ENCODE results near the gene FGD6.

The FGD6 gene

DNA sequence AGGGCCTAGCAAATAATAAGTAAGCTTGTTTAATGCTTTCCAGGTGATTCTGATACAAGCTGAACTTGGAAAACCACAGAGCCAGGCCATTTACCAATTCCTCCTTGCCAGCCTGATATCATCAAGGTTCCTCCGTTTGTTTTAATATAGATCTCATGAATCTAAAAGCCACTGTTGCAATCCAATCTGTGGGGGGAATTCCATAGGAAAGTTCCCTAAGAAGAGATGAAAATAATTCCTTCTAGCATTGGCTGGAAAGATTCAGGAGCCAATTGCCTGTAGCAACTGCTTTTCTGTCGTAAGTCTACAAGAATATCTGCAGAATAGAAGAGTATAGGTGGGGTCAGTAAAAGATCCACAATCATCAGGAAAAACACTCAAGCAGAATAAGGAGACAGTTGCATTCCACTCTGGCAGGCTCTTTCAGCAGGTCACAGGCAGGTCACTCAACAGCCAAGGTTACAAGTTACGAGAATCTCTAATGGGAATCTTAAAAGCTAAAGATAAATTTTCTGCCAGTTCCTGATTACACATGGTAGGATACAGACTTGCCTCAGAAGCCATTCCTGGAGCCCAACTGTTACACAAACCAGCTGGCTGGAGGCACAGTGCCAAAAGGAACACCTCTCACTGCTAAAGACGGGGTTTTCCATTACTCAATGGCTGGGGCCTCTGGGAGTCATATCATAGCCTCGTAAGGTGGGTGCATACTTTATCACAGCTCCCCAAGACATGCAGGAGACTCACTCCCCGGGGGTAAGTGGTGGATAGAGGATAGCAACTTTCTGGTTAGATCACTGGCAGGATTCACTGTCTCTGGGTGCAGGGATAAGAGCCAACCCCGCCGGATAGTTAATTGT, 43.6 kb downstream of the FGD6 start:
- Histone ChIP-seq H3K27me3 (ENCODE audit: control insufficient read depth in 1 of 2, insufficient read depth in 2 of 2, low read length in 2 of 2) (no peaks in the 10 kb centered on the region), H3K36me3 (ENCODE audit: insufficient read depth, low read length) (no peaks in the 10 kb centered on the region), H3K4me3 (ENCODE audit: low read depth in 1 of 2, low read length in 2 of 2) (no peak overlapping the region), H3K9me3 (ENCODE audit: low read length) (no peaks in the 10 kb centered on the region), H3K9ac (ENCODE audit: low read length) (no peak overlapping the region), H3K4me1 (ENCODE audit: insufficient read depth, low read length) (peaks cover 24% of the 10 kb centered on the region), H3K27ac (ENCODE audit: low read depth, low read length) (peak overlapping the region; percentile 75)

DNA sequence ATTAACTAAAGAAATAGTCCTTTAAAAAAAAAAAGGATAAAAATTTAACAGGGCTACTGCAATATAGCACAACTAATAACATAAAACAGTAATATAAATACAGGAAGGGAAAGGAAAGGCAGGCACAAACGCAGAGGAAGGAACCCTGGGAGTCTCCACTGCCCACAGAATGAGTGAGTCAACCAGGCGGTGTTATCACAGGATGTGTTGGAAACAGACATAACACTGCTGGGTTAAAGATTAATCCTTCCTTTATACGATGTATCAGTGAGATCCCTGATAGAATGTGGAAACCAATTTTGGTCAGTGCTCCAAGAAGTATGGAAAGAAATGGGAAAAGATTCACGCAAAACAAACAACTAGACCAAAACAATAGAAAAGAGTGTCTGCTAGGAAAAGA, 47.9 kb downstream of the FGD6 start:
- Histone ChIP-seq H3K4me3 (ENCODE audit: low read depth in 1 of 2, low read length in 2 of 2) (no peak overlapping the region), H3K27me3 (ENCODE audit: control insufficient read depth in 1 of 2, insufficient read depth in 2 of 2, low read length in 2 of 2) (no peaks in the 10 kb centered on the region), H3K9ac (ENCODE audit: low read length) (no peak overlapping the region), H3K27ac (ENCODE audit: low read depth, low read length) (no peak overlapping the region), H3K9me3 (ENCODE audit: low read length) (no peaks in the 10 kb centered on the region), H3K36me3 (ENCODE audit: insufficient read depth, low read length) (no peaks in the 10 kb centered on the region), H3K4me1 (ENCODE audit: insufficient read depth, low read length) (peaks cover 24% of the 10 kb centered on the region)

DNA sequence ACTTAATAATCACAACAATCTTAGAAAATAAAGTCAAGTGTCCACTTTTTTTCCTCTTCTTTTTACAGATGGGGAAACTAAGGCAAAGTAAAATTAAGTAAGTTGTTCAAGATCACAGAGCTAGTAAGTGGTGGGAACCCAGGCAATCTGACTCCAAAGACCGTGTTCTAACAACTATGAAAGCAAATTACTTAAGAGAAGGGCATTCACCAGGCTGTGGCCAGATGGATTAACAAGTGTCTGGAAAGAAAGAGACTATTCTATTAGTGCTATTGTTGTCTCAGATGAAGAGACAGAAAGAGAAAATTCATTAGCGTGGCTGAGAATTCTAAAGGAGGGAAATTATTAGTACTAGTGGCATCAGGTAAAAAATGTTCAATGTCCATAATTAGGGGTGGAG, 48.5 kb downstream of the FGD6 start:
- no peaks in the 10 kb centered on the region for H3K36me3 ChIP-seq (ENCODE audit: insufficient read depth, low read length)

DNA sequence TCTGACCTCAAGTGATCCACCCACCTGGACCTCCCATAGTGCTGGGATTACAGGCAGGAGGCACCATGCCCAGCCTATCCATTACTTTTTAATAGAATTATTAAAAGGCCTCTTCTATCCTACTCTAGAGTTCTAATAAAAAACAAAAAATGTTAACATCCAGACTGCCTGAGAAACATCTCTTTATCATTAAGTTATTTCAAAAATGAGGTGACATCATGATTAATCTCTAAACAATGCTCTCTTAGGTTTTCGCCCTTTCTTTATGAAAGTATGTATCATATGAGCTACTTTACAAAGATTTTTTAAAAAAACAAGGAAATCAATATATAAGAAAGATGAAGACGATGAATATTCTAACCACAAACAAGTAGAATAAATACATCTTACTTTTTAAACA, 52.6 kb downstream of the FGD6 start:
- H3K9ac ChIP-seq (ENCODE audit: low read length) = no peak overlapping the region
- H3K27ac ChIP-seq (ENCODE audit: low read depth, low read length) = no peak overlapping the region
- H3K4me3 ChIP-seq (ENCODE audit: low read depth in 1 of 2, low read length in 2 of 2) = no peak overlapping the region

More for the DNA sequence above, 48.5 kb downstream of the FGD6 start:
- Histone ChIP-seq H3K9me3 (ENCODE audit: low read length) (no peaks in the 10 kb centered on the region), H3K27ac (ENCODE audit: low read depth, low read length) (no peak overlapping the region), H3K4me1 (ENCODE audit: insufficient read depth, low read length) (peaks cover 17% of the 10 kb centered on the region), H3K9ac (ENCODE audit: low read length) (no peak overlapping the region), H3K27me3 (ENCODE audit: control insufficient read depth in 1 of 2, insufficient read depth in 2 of 2, low read length in 2 of 2) (no peaks in the 10 kb centered on the region), H3K4me3 (ENCODE audit: low read depth in 1 of 2, low read length in 2 of 2) (no peak overlapping the region)

DNA sequence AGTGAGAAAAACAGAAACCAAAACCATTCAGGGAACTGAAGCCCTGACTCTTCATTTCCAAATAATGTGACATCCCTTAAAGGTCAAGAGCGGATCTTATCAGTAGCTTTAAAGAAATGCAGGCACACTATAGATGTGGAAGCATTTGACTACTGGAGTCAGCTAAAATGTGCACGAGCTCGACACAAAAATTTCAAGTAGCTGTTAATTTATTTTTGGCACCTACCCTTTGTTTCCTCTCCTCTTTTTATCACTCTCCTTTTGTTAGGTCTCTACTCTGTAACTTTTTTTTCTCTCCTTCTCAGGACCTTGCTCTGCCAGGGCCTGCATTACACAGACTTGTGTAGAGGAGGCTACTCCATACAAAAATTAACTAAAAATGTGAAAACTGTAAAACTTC, 58.3 kb downstream of the FGD6 start:
- H3K9ac ChIP-seq (ENCODE audit: low read length) = no peak overlapping the region
- no peaks in the 10 kb centered on the region for H3K27me3 ChIP-seq (ENCODE audit: control insufficient read depth in 1 of 2, insufficient read depth in 2 of 2, low read length in 2 of 2)
- no peaks in the 10 kb centered on the region for H3K9me3 ChIP-seq (ENCODE audit: low read length)
- H3K36me3 ChIP-seq (ENCODE audit: insufficient read depth, low read length) = no peaks in the 10 kb centered on the region
- peaks cover 22% of the 10 kb centered on the region for H3K4me1 ChIP-seq (ENCODE audit: insufficient read depth, low read length)
- H3K4me3 ChIP-seq (ENCODE audit: low read depth in 1 of 2, low read length in 2 of 2) = no peak overlapping the region
- no peak overlapping the region for H3K27ac ChIP-seq (ENCODE audit: low read depth, low read length)

More for the DNA sequence above, 52.6 kb downstream of the FGD6 start:
- Histone ChIP-seq H3K9me3 (ENCODE audit: low read length) (no peaks in the 10 kb centered on the region), H3K27me3 (ENCODE audit: control insufficient read depth in 1 of 2, insufficient read depth in 2 of 2, low read length in 2 of 2) (no peaks in the 10 kb centered on the region), H3K4me1 (ENCODE audit: insufficient read depth, low read length) (peaks cover 14% of the 10 kb centered on the region), H3K36me3 (ENCODE audit: insufficient read depth, low read length) (no peaks in the 10 kb centered on the region)

DNA sequence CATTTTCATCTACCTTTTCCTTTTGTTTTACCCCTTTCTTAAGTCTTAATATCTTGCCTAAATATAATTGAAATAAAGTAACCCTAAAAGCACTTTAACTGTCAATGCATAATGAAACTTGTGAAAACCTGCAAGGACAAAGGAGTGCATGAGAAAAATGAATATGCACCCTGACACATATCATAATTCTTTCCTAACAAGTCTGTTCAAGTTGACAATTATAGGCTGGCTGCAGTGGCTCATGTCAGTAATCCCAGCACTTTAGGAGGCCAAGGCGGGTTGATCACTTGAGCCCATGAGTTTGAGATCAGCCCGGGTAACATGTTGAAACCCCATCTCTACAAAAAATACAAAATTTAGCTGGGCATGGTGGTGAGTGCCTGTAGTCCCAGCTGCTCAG, 65.4 kb downstream of the FGD6 start:
- Histone ChIP-seq H3K27ac (ENCODE audit: low read depth, low read length) (no peak overlapping the region), H3K36me3 (ENCODE audit: insufficient read depth, low read length) (no peaks in the 10 kb centered on the region), H3K4me1 (ENCODE audit: insufficient read depth, low read length) (no peaks in the 10 kb centered on the region), H3K9ac (ENCODE audit: low read length) (no peak overlapping the region), H3K27me3 (ENCODE audit: control insufficient read depth in 1 of 2, insufficient read depth in 2 of 2, low read length in 2 of 2) (no peaks in the 10 kb centered on the region), H3K4me3 (ENCODE audit: low read depth in 1 of 2, low read length in 2 of 2) (no peak overlapping the region), H3K9me3 (ENCODE audit: low read length) (no peaks in the 10 kb centered on the region)

DNA sequence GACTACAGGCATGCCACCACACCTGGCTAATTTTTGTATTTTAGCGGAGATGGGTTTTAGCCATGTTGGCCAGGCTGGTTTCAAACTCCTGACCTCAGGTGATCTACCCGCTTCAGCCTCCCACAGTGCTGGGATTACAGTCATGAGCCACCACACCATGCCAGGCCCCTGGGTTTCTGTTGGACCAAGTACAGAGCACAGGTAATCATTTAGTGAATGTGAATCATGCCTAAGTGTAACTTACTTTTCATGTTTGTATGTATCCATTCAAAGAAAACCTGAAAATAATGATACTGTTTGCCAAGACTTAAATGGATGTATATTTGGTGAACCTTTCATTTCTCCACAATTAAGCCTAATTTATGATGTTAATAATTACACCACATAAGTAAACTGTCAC, 65.9 kb downstream of the FGD6 start:
- Histone ChIP-seq H3K27ac (ENCODE audit: low read depth, low read length) (no peak overlapping the region), H3K9me3 (ENCODE audit: low read length) (no peaks in the 10 kb centered on the region), H3K4me1 (ENCODE audit: insufficient read depth, low read length) (no peaks in the 10 kb centered on the region), H3K27me3 (ENCODE audit: control insufficient read depth in 1 of 2, insufficient read depth in 2 of 2, low read length in 2 of 2) (no peaks in the 10 kb centered on the region), H3K4me3 (ENCODE audit: low read depth in 1 of 2, low read length in 2 of 2) (no peak overlapping the region), H3K36me3 (ENCODE audit: insufficient read depth, low read length) (no peaks in the 10 kb centered on the region), H3K9ac (ENCODE audit: low read length) (no peak overlapping the region)

DNA sequence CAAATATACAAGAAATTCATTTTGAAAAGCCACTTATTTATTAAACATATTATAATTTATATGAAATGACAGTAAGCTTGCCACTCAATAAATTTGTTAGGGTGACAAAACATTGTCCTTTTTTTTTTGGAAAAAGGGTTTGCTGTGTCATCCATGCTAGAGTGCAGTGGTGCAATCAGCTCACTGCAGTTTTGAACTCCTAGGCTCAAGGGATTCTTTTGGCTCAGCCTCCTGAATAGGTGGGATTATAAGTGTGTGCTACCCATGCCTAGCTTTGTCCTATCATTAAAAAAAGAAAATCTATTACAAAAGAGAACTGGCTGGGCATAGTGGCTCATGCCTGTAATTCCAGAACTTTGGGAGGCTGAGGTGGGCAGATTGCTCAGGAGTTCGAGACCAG, 66.8 kb downstream of the FGD6 start:
- Histone ChIP-seq H3K4me1 (ENCODE audit: insufficient read depth, low read length) (no peaks in the 10 kb centered on the region), H3K27me3 (ENCODE audit: control insufficient read depth in 1 of 2, insufficient read depth in 2 of 2, low read length in 2 of 2) (no peaks in the 10 kb centered on the region), H3K27ac (ENCODE audit: low read depth, low read length) (no peak overlapping the region)

DNA sequence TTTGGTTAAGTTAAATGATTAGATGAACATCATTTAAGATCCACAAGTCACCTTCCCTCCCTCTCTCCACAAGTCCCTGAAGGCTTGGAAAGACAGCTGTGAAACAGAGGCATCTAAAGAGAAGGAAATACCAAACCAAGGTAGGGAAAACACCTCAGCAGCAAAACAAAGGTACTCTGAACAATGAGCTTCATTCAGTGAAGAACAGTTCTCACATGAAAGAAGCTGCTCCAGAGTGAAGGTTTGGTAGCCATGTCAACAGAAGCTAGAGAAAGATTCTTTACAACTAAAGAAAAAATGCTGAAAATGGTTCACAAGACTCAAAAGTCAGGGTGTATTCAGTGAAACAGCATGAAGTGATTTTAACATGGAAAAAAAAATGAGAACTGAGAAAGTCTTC, 69.4 kb downstream of the FGD6 start:
- Histone ChIP-seq H3K27ac (ENCODE audit: low read depth, low read length) (no peak overlapping the region), H3K9me3 (ENCODE audit: low read length) (no peaks in the 10 kb centered on the region), H3K27me3 (ENCODE audit: control insufficient read depth in 1 of 2, insufficient read depth in 2 of 2, low read length in 2 of 2) (no peaks in the 10 kb centered on the region), H3K36me3 (ENCODE audit: insufficient read depth, low read length) (no peaks in the 10 kb centered on the region), H3K4me1 (ENCODE audit: insufficient read depth, low read length) (peaks cover 12% of the 10 kb centered on the region), H3K4me3 (ENCODE audit: low read depth in 1 of 2, low read length in 2 of 2) (no peak overlapping the region), H3K9ac (ENCODE audit: low read length) (no peak overlapping the region)

More for the DNA sequence above, 66.8 kb downstream of the FGD6 start:
- Histone ChIP-seq H3K4me3 (ENCODE audit: low read depth in 1 of 2, low read length in 2 of 2) (no peak overlapping the region), H3K9me3 (ENCODE audit: low read length) (no peaks in the 10 kb centered on the region), H3K9ac (ENCODE audit: low read length) (no peak overlapping the region), H3K36me3 (ENCODE audit: insufficient read depth, low read length) (no peaks in the 10 kb centered on the region)

DNA sequence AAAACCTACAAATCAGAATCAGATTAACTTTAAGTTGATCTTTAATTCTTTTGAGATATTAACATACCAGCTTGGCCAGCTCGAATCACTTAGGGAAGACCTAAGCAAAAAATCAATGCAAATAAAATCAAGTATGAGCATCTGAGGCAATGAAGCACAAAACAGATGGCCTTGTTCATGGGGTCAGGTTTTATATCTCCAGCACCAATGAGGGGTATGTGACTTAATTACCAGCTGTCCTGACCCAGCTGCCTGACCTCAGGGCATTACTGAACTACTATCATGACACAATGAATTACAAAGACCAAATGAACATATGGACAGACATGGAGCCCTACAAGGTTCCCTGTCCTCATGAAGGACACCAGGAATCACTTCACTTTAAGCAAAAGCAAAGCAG, 70.5 kb downstream of the FGD6 start:
- no peak overlapping the region for H3K9ac ChIP-seq (ENCODE audit: low read length)
- H3K36me3 ChIP-seq (ENCODE audit: insufficient read depth, low read length) = no peaks in the 10 kb centered on the region
- no peak overlapping the region for H3K4me3 ChIP-seq (ENCODE audit: low read depth in 1 of 2, low read length in 2 of 2)
- H3K9me3 ChIP-seq (ENCODE audit: low read length) = no peaks in the 10 kb centered on the region
- no peaks in the 10 kb centered on the region for H3K27me3 ChIP-seq (ENCODE audit: control insufficient read depth in 1 of 2, insufficient read depth in 2 of 2, low read length in 2 of 2)
- H3K27ac ChIP-seq (ENCODE audit: low read depth, low read length) = no peak overlapping the region
- H3K4me1 ChIP-seq (ENCODE audit: insufficient read depth, low read length) = peaks cover 12% of the 10 kb centered on the region

DNA sequence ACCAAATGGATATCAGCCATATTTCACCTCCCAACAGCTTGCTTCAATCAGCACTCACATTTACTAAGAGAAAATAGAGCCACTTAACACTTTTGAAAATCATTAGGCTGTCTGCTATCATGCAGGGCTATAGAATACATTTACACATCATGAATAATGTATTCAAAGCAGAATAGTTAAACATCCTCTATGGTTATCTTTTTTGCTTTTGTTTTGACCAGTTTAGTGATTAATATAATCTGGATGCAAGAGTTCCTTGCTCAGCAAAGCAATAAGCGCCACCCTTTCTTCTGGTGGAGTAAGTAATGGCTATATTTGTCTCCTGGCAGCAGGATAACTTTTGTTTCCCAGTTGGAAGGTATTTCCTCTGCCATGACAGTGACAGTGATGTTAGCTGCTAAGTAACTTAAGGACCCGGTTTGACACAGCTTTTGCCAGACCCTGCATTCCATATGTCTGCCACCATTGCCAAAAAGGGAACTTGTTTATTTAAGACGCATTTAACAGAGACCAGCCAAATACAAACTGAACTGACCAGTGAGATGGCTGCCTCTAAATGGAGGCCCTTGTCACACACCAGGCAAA, 73.6 kb downstream of the FGD6 start:
- Histone ChIP-seq H3K27ac (ENCODE audit: low read depth, low read length) (peak overlapping the region; percentile 10), H3K36me3 (ENCODE audit: insufficient read depth, low read length) (no peaks in the 10 kb centered on the region), H3K9ac (ENCODE audit: low read length) (no peak overlapping the region), H3K4me3 (ENCODE audit: low read depth in 1 of 2, low read length in 2 of 2) (no peak overlapping the region), H3K27me3 (ENCODE audit: control insufficient read depth in 1 of 2, insufficient read depth in 2 of 2, low read length in 2 of 2) (no peaks in the 10 kb centered on the region), H3K4me1 (ENCODE audit: insufficient read depth, low read length) (peaks cover 12% of the 10 kb centered on the region), H3K9me3 (ENCODE audit: low read length) (no peaks in the 10 kb centered on the region)
